ENCODE measurements around the gene HECW1.

HECW1 gene

GRCh38 chr7:43276547-43276946 is 164.1 kb downstream of the HECW1 start:
- DNase-seq = no peak

DNA sequence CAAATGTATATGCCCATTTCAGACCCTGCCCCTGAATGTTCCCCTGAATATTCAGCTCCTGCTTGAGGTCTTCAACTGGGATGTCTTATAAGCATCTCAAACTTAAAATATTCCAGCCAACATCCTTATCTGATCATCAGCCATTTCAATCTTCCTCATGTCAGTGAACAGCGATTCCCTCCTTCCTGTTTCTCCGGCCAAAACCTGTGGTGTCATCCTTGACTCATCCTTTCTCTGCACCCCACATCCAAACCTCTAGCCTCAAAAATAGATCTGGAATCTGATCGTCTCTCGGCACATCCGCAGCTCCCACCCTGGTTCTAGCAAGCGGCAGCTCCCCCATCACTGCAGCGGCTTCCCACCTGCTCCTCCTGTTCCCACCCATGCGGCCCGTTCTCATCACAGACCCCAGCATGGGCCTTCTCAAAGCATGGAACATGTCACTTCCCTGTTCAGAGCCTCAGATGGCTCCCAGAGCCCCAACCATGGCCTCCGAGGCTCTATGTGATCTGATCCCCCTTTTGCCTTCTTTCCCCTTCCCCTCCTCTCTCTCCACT is 165.7 kb downstream of the HECW1 start:
- DNase-seq = no peak

GRCh38 chr7:43281268-43281667 is 168.8 kb downstream of the HECW1 start:
- no peak for DNase-seq

GRCh38 chr7:43283706-43284105 is 171.3 kb downstream of the HECW1 start:
- DNase-seq = no peak

- no peak for DNase-seq
These were observed 177.4 kb downstream of the HECW1 start for GRCh38 chr7:43289826-43290225.

GRCh38 chr7:43290978-43291377 is 178.5 kb downstream of the HECW1 start:
- no peak for DNase-seq

DNA sequence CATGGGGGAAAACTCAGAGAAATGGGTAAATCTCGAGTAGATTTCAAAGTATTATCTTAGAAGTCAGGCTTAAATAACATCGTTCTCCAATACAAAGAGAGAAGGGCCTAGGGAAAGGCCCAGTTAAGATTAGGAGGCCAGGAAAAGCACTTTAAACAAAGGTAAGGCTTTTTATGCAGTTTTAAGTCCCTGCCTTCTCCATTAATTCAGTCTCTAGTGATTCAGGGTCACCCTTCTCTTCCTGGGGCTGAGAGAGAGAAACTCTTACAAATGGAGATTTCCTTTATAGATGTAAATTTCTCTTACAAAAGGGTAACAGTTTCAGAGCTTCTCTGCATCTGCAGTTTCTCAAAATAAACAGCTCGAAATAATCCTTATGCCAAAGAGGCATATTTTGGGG is 179.3 kb downstream of the HECW1 start:
- DNase-seq = no peak

DNA sequence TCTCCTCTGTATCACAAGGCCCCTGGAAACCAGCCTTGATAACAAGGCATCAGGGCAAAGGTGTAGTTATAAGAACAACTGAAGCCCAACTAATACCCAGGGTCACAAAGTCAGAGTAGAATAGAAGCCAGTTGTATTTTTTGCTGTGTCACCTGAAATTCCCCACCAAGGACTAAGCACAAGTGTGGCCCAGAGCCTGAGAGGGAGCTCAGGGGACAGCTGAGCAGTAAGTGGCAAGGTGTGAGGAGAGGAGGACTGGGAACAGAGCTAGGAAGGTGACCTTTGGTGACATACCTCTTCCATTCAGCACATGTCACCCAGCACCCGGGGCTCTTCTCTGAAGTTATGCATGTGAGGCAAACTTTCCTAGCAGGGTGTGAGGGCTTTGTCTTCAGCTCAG is 179.9 kb downstream of the HECW1 start:
- no peak for DNase-seq

DNA sequence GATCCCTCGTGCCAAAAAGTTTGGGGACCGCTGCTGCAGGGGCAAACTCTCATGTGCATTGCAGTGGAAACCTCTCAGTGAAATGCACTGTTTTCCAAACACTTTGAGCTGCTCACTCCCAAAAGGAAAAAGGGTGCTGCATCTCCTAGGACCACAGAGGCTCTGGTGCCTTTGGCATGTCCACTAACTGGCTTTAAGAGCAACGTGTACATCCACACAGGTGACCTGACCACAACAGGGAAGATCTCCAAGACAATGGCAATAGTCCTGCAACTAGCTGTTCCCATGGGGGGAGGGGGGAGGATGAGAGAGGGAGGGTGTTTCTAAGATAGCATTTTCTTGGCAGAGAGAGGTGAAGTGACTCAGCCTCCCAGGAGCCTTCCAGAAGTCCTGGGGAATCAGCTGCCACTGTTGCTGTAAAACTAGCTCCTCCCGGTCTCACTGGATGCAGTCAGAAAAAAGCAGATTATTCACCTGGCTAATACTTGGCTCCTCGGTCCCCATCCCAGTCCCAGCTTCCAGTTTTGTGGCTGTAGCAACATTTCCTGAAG is 181.7 kb downstream of the HECW1 start:
- no peak for DNase-seq

DNA sequence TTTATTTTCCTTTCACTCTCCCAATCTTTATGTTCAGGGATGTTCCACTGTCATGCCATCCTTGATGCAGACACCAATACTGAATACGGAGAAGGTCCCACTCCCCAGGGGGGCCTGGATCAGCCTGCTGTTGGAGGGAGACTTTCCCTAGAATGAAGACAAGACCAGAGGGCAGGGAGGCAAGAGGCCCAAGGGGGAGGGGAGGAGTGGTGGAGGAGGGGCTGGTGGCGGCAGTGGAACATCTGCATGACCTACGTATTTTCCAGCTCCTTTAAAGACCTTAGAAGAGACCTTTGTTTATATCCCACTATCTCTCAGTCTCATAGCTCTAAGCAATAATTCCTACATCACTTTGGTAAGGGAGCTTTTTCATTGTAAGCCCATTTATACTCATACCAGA is 183.0 kb downstream of the HECW1 start:
- no peak for DNase-seq

- no peak for DNase-seq
These were observed 183.9 kb downstream of the HECW1 start for GRCh38 chr7:43296306-43296705.

DNA sequence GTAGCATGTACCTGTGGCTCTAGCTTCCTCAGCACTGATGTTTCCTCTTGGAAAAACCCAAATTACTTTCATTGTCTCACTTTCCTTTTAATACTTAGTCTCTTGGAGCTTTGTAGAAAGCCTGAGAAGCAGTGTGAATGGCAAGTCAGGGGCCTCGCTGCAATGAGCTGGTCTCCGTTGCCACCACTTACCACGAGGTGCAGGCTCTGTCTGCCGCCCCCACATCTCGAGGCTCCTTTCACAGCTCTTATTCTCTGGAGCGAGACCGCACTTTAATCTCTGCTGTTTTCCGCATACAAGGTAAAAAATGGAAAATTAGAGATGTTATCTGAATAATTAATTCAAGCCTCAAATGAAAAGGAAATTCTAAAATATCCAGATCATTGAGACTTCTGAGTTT is 186.2 kb downstream of the HECW1 start:
- no peak for DNase-seq

GRCh38 chr7:43300121-43300520 is 187.7 kb downstream of the HECW1 start:
- no peak for DNase-seq

GRCh38 chr7:43302211-43302711 is 189.8 kb downstream of the HECW1 start:
- DNase-seq = no peak

DNA sequence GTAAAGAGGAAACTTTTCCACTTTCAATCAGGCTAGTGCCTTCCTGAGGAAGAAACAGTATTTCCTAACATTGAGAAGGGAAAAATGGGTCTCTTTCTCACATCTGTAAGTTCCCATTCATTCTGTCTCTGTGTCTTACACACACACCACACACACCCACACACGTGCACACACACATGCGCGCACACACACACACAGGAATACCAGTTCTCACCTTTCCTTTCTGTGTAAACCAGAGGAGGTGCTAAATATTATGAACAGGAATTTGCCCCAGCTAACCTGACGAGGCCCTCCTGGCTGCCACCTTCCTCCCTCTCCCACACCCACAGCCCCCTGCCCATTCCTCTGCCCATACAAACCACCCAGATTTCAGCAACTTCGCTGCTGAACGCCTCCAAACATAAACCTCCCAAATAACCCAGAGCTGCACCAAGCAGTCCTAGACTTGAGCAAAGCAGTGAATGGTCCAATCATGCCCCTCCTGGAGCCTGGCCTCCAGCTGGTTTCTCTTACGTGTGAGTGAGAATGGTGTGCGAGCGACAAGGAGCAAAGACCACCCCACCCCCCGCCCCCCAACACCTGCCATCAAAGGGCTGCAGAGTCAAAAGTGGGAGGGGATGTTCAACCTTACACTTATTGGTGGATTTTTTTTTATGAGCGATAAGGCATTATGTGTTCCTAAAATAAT is 190.5 kb downstream of the HECW1 start:
- DNase-seq = no peak

DNA sequence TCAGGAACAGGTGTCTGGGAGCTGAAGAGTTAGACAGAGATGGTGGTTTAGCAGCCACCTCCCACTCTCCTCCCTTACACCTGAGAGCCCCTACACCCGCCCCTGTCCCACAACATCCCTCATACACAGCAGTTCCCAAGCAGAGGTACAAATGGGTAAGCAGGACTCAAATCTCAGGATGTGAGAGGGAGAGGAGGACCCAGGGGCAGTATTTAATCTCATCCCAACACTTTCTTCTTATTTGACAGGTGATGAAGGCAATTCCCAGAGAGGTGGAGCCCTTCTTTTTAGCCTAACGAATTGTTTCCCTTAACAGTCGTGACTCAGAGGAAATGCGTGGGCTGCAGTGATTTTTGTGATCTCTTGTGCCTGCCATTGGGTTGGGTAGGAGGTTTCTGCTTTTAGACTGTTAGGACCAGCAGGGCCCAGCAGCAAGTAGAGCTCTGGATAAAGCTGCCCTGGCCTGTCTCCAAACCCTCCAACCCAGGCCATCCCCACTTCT is 191.3 kb downstream of the HECW1 start:
- DNase-seq = no peak

GRCh38 chr7:43306404-43306803 is 194.0 kb downstream of the HECW1 start:
- no peak for DNase-seq

GRCh38 chr7:43307522-43307921 is 195.1 kb downstream of the HECW1 start:
- no peak for DNase-seq

- DNase-seq = no peak
These were observed 196.7 kb downstream of the HECW1 start for GRCh38 chr7:43308913-43309705.

DNA sequence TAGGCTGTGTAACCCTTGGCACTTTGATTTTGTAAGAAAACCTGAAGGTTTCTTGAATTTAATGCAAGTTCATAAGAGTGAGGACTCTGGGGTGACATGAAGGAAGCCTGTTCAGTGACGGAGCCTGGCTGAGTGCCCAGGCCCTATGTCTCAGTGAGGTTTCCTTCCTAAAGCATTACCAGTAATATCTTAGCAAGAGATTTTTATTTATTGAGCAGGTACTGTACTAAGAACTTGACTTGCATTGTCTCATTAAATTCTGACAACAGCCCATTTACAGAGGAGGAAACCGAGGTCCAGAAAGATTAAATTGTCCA is 197.2 kb downstream of the HECW1 start:
- DNase-seq = no peak

DNA sequence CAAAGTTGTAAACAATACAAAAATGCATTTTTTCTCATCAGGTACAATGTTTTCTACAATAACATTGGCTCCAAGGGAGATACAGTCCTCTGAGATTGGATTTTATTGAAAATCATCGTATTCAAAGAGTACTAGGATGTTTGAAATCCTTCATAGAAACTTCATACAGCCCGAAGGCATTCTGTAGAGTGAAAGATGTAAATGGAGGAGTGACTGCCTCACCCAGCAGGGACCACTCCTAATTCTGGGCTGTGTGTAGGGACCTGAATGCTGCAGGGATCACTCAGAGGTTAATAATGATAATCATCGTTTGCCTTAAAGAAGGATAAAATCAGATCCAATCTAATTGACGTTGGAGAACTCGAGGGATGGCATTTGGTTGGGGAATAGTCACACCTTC is 198.6 kb downstream of the HECW1 start:
- DNase-seq = no peak

DNA sequence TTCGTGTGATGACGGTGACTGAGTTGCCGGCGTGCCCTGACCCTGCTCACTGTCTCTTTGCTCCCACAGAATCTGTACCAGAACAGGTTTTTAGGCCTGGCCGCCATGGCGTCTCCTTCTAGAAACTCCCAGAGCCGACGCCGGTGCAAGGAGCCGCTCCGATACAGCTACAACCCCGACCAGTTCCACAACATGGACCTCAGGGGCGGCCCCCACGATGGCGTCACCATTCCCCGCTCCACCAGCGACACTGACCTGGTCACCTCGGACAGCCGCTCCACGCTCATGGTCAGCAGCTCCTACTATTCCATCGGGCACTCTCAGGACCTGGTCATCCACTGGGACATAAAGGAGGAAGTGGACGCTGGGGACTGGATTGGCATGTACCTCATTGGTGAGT is 199.2 kb downstream of the HECW1 start:
- no peak for DNase-seq

- DNase-seq = no peak
These were observed 201.4 kb downstream of the HECW1 start for GRCh38 chr7:43313628-43314378.

All from CD4-positive, alpha-beta T cell treated with Interferon alpha-2 for 1 hour (primary cell).